ENCODE results near the gene KNOP1. TPM values are rescaled to one million over a fixed set of nuclear protein-coding genes. Genes with fewer than 3 reads are reported as not detected.

The KNOP1 gene
- total RNA-seq, 5 donors from 2014 or later (not counting 1 experiment from before 2014, with no cell fraction given) = 8.2 to 20.4 (median 18.6) TPM

DNA sequence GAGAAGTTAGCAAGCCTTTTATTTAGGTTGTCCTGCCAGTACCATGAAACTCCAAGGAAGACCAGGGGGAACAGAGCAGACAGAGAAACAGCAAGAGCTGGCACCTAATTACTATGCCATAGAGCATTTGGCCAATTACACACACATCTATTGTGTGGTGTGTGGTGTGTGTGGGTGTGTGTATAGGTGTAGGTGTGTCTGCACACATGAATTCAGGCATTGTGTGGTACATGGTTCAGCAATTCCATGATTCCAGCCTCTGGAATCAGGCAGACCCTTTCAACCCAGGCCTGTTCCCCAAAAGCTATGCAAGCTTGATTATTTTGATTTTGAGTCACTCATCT is 25.8 kb upstream of the KNOP1 start:
- no peaks in the 10 kb centered on the region for H3K27me3 Mint-ChIP-seq
- no peak overlapping the region for H3K27ac ChIP-seq (ENCODE audit: low read length)
- DNase-seq (no peak), ATAC-seq (replicated peaks in 1 of 4) (no peak)
- no peak overlapping the region for H3K27ac Mint-ChIP-seq
- H3K4me3 Mint-ChIP-seq = no peak overlapping the region
- no peaks in the 10 kb centered on the region for H3K9me3 Mint-ChIP-seq
- H3K36me3 Mint-ChIP-seq = peaks cover 9% of the 10 kb centered on the region
- CTCF ChIA-PET = no interaction called here
- H3K27me3 ChIP-seq (replicated peaks in 1 of 2; ENCODE audit: control insufficient read depth in 2 of 2, extremely low read depth in 1 of 2, insufficient read depth in 2 of 2, low read length in 1 of 2) = no peaks in the 10 kb centered on the region
- H3K9me3 ChIP-seq = no peaks in the 10 kb centered on the region
- no peaks in the 10 kb centered on the region for H3K36me3 ChIP-seq (ENCODE audit: control insufficient read depth in 2 of 2, extremely low read depth in 1 of 2, insufficient read depth in 1 of 2, low read length in 1 of 2)
- POLR2A ChIA-PET = no interaction called here
- H3K4me3 ChIP-seq (ENCODE audit: control insufficient read depth in 1 of 2, extremely low read depth in 1 of 2, low read length in 1 of 2) = no peak overlapping the region
- H3K4me1 ChIP-seq (ENCODE audit: control insufficient read depth in 1 of 2, extremely low read depth in 1 of 2, insufficient read depth in 2 of 2, low read length in 2 of 2) = no peaks in the 10 kb centered on the region
- H3K4me1 Mint-ChIP-seq = no peaks in the 10 kb centered on the region

DNA sequence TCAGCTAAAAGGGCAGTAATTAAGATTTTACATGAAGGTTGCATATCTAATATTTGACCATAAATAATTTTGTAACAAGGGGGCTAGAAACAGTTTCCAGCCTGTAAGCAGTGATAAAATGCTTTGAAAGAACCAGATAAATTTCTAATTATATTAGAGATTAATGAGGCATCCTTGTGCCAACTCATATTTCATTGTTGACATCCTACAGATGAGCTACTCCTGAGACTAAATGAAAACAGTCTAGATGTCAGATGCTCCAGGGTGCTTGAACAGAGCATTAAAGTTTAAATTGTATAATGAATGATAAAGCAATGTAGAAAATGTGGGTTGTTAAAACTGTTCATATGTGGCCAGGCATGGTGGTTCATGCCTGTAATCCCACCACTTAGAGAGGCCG is 23.3 kb upstream of the KNOP1 start:
- Mint-ChIP-seq H3K36me3 (peaks cover 17% of the 10 kb centered on the region), H3K4me3 (no peak overlapping the region), H3K9me3 (no peaks in the 10 kb centered on the region), H3K27me3 (no peaks in the 10 kb centered on the region), H3K27ac (no peak overlapping the region), H3K4me1 (no peaks in the 10 kb centered on the region)
- Histone ChIP-seq H3K36me3 (ENCODE audit: control insufficient read depth in 2 of 2, extremely low read depth in 1 of 2, insufficient read depth in 1 of 2, low read length in 1 of 2) (no peaks in the 10 kb centered on the region), H3K9me3 (no peaks in the 10 kb centered on the region), H3K4me3 (ENCODE audit: control insufficient read depth in 1 of 2, extremely low read depth in 1 of 2, low read length in 1 of 2) (no peak overlapping the region), H3K27me3 (replicated peaks in 1 of 2; ENCODE audit: control insufficient read depth in 2 of 2, extremely low read depth in 1 of 2, insufficient read depth in 2 of 2, low read length in 1 of 2) (no peaks in the 10 kb centered on the region), H3K4me1 (ENCODE audit: control insufficient read depth in 1 of 2, extremely low read depth in 1 of 2, insufficient read depth in 2 of 2, low read length in 2 of 2) (no peaks in the 10 kb centered on the region), H3K27ac (ENCODE audit: low read length) (no peak overlapping the region)
- ChIA-PET CTCF (no interaction called here), POLR2A (no interaction called here)
- no peak for ATAC-seq (replicated peaks in 1 of 4)
- DNase-seq = no peak
- WGBS (ENCODE audit: insufficient coverage) = no CpG with 5 or more reads among the region's 1 CpG

DNA sequence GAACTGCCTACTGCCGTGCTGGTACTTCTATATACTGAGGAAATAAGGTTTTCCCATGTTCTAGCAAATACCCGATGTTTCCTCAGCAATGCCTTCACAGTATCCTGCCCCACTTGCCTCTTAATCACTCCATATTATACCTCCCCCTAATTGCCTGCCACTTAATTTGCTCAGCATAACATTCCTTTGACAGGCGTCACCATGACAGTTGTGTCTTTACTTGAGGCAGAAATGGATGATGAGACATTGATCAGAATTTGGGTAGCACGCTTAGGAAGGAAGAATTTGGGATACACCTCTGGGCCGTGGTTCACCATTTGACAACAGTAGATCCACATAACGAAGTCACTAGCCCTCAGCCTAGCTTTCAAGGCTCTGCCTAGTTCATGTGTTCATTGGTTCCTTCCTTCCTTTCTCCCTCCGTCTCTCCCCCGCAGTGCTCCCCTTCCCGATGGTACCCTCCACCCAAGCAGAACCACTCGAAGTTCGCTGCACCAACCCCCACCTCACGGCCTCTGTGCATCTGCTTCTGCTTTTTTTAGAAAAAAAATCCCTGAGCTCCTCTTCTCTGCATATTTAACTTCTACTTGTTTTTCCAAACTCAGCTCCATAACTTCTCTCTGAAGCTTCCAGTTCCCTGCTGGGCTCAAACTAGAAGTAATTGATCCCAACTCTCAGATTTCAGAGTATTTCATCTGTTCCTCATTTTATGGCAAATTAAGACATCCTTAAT is 19.4 kb upstream of the KNOP1 start:
- Histone ChIP-seq H3K27ac (ENCODE audit: low read length) (no peak overlapping the region), H3K9me3 (no peaks in the 10 kb centered on the region), H3K4me3 (ENCODE audit: control insufficient read depth in 1 of 2, extremely low read depth in 1 of 2, low read length in 1 of 2) (no peak overlapping the region), H3K4me1 (ENCODE audit: control insufficient read depth in 1 of 2, extremely low read depth in 1 of 2, insufficient read depth in 2 of 2, low read length in 2 of 2) (no peaks in the 10 kb centered on the region), H3K27me3 (replicated peaks in 1 of 2; ENCODE audit: control insufficient read depth in 2 of 2, extremely low read depth in 1 of 2, insufficient read depth in 2 of 2, low read length in 1 of 2) (no peaks in the 10 kb centered on the region), H3K36me3 (ENCODE audit: control insufficient read depth in 2 of 2, extremely low read depth in 1 of 2, insufficient read depth in 1 of 2, low read length in 1 of 2) (peaks cover 0 to 2% of the 10 kb centered on the region in 2 donors)
- no peak overlapping the region for H3K27ac Mint-ChIP-seq
- WGBS (ENCODE audit: insufficient coverage) = 52% methylated on average over 9 of the region's 12 CpGs
- no peak overlapping the region for H3K4me3 Mint-ChIP-seq
- H3K27me3 Mint-ChIP-seq = no peaks in the 10 kb centered on the region
- H3K36me3 Mint-ChIP-seq = peaks cover 28% of the 10 kb centered on the region
- CTCF ChIA-PET = no interaction called here
- no peak for ATAC-seq (replicated peaks in 1 of 4)
- POLR2A ChIA-PET = no interaction called here
- no peak for DNase-seq
- H3K4me1 Mint-ChIP-seq = no peaks in the 10 kb centered on the region
- H3K9me3 Mint-ChIP-seq = no peaks in the 10 kb centered on the region

DNA sequence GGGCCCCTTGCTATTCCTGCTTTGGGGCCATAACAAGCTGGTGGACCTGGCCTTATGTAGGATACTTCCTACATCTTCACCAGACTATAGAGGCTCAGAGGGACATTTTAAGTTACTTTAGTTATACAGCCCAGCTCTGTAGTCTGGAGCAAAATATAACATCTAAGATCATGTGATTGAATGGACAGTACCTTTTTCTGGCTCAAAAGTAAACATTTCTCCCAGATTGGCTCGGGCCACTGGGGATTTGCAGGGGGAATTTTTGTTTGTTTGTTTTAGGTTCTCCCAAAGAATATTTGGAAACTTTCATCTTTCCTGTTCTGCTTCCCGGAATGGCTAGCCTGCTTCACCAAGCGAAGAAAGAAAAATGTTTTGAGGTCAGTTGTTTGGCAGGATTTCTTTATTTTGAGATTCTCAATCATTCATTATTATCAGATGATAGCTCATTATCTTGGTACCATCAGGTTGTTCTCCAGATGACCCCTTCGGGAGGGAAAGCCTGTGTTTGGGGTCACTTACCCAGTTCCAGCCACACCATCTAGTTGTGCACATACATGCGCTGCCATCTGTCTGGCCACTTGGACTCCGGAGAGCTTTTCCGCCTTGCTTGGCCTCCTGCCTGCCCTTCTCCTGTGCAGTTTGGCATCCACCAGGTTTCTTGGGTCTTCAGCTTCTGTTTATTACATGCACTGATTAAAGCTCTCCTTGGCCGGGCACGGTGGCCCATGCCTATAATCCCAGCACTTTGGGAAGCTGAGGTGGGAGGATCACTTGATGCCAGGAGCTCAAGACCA is 17.2 kb upstream of the KNOP1 start:
- H3K27ac Mint-ChIP-seq = no peak overlapping the region
- H3K4me3 ChIP-seq (ENCODE audit: control insufficient read depth in 1 of 2, extremely low read depth in 1 of 2, low read length in 1 of 2) = no peak overlapping the region
- DNase-seq = no peak
- ChIA-PET POLR2A (no interaction called here), CTCF (no interaction called here)
- no peaks in the 10 kb centered on the region for H3K9me3 Mint-ChIP-seq
- peaks cover 25% of the 10 kb centered on the region for H3K36me3 Mint-ChIP-seq
- H3K36me3 ChIP-seq (ENCODE audit: control insufficient read depth in 2 of 2, extremely low read depth in 1 of 2, insufficient read depth in 1 of 2, low read length in 1 of 2) = peaks cover 0 to 2% of the 10 kb centered on the region in 2 donors
- H3K4me1 Mint-ChIP-seq = no peaks in the 10 kb centered on the region
- WGBS (ENCODE audit: insufficient coverage) = 93% methylated on average over 6 of the region's 9 CpGs
- no peaks in the 10 kb centered on the region for H3K4me1 ChIP-seq (ENCODE audit: control insufficient read depth in 1 of 2, extremely low read depth in 1 of 2, insufficient read depth in 2 of 2, low read length in 2 of 2)
- no peak overlapping the region for H3K4me3 Mint-ChIP-seq
- no peaks in the 10 kb centered on the region for H3K27me3 Mint-ChIP-seq
- no peak for ATAC-seq (replicated peaks in 1 of 4)
- H3K9me3 ChIP-seq = no peaks in the 10 kb centered on the region
- H3K27ac ChIP-seq (ENCODE audit: low read length) = no peak overlapping the region
- H3K27me3 ChIP-seq (replicated peaks in 1 of 2; ENCODE audit: control insufficient read depth in 2 of 2, extremely low read depth in 1 of 2, insufficient read depth in 2 of 2, low read length in 1 of 2) = no peaks in the 10 kb centered on the region

DNA sequence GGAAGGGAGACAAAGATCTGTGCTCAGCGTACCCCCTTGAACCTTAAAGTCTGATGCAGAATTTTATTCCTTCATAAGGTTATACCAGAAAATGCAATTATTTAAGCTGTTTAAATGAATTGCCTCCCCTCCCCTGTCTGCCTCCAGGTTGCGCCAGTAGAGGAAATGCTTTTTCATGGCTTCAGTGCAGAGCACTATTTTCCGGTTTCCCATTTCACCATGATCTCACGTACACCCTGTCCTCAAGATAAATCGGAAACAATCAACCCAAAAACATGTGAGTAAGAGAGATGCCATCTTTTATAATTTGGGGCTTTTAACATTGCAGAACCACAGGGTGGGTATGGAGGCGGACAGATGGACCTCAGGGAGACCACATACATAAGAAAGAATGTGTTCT is 15.5 kb upstream of the KNOP1 start:
- Histone ChIP-seq H3K4me3 (ENCODE audit: control insufficient read depth in 1 of 2, extremely low read depth in 1 of 2, low read length in 1 of 2) (no peak overlapping the region), H3K27ac (ENCODE audit: low read length) (no peak overlapping the region), H3K27me3 (replicated peaks in 1 of 2; ENCODE audit: control insufficient read depth in 2 of 2, extremely low read depth in 1 of 2, insufficient read depth in 2 of 2, low read length in 1 of 2) (no peaks in the 10 kb centered on the region), H3K36me3 (ENCODE audit: control insufficient read depth in 2 of 2, extremely low read depth in 1 of 2, insufficient read depth in 1 of 2, low read length in 1 of 2) (peaks cover 0 to 2% of the 10 kb centered on the region in 2 donors), H3K9me3 (no peaks in the 10 kb centered on the region), H3K4me1 (ENCODE audit: control insufficient read depth in 1 of 2, extremely low read depth in 1 of 2, insufficient read depth in 2 of 2, low read length in 2 of 2) (no peaks in the 10 kb centered on the region)
- Mint-ChIP-seq H3K4me1 (no peaks in the 10 kb centered on the region), H3K4me3 (no peak overlapping the region), H3K9me3 (no peaks in the 10 kb centered on the region), H3K36me3 (peaks cover 19% of the 10 kb centered on the region), H3K27ac (no peak overlapping the region), H3K27me3 (no peaks in the 10 kb centered on the region)
- no CpG with 5 or more reads among the region's 6 CpGs for WGBS (ENCODE audit: insufficient coverage)
- ATAC-seq (replicated peaks in 1 of 4) (no peak), DNase-seq (no peak)
- ChIA-PET CTCF (interaction anchor here in 1 of 2 donors (0.6 kb wide), 1 partner anchor 109 kb away, joined by 3 read pairs; no protein-coding TSS in a partner anchor), POLR2A (no interaction called here)

DNA sequence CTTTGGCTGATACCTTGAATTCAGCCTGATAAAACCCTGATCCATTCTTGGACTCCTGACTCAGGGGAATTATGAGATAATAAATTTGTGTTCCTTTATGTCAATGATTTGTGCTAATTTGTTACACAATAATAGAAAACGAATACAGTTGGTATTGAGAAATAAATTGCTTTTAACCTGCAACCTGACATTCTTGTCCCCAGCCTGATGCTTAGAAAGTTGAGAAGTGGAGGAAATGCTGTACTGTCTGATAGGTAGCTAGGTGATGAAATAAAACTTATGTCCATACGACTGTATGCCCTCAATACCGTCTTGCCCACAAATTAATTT is 10.6 kb upstream of the KNOP1 start:
- H3K4me1 ChIP-seq (ENCODE audit: control insufficient read depth in 1 of 2, extremely low read depth in 1 of 2, insufficient read depth in 2 of 2, low read length in 2 of 2) = no peaks in the 10 kb centered on the region
- Mint-ChIP-seq H3K27ac (no peak overlapping the region), H3K27me3 (no peaks in the 10 kb centered on the region), H3K36me3 (peaks cover 3% of the 10 kb centered on the region), H3K9me3 (no peaks in the 10 kb centered on the region), H3K4me3 (no peak overlapping the region), H3K4me1 (peaks cover 0 to 2% (median 0%) of the 10 kb centered on the region in 3 donors)
- 33% methylated on average over 1 of the region's 3 CpGs for WGBS (ENCODE audit: insufficient coverage)
- CTCF ChIA-PET = no interaction called here
- H3K27me3 ChIP-seq (replicated peaks in 1 of 2; ENCODE audit: control insufficient read depth in 2 of 2, extremely low read depth in 1 of 2, insufficient read depth in 2 of 2, low read length in 1 of 2) = no peaks in the 10 kb centered on the region
- no peak overlapping the region for H3K27ac ChIP-seq (ENCODE audit: low read length)
- no peak for DNase-seq
- POLR2A ChIA-PET = interaction anchor here in 1 of 2 donors (0.6 kb wide), 2 partner anchors 92 to 172 kb away, joined by 4 to 6 read pairs; no protein-coding TSS in a partner anchor
- H3K36me3 ChIP-seq (ENCODE audit: control insufficient read depth in 2 of 2, extremely low read depth in 1 of 2, insufficient read depth in 1 of 2, low read length in 1 of 2) = no peaks in the 10 kb centered on the region
- no peak for ATAC-seq (replicated peaks in 1 of 4)
- H3K4me3 ChIP-seq (ENCODE audit: control insufficient read depth in 1 of 2, extremely low read depth in 1 of 2, low read length in 1 of 2) = no peak overlapping the region
- H3K9me3 ChIP-seq = no peaks in the 10 kb centered on the region
